HG03066 (cell line): ENCODE measurements around the gene KIF7.

ENCODE experiments used
- ATAC-seq: cut with Tn5 transposase; IDR thresholded peaks from one replicate; pipeline ENCODE4 v1.9.1; 2021; ENCODE audit warnings: low read depth; ENCODE audit not compliant: unreplicated experiment

KIF7 gene

GRCh38 chr15:89649013-89649625 is 6.1 kb downstream of the KIF7 start:
- no peak for ATAC-seq

GRCh38 chr15:89648106-89649012 is 6.9 kb downstream of the KIF7 start:
- no peak for ATAC-seq

DNA sequence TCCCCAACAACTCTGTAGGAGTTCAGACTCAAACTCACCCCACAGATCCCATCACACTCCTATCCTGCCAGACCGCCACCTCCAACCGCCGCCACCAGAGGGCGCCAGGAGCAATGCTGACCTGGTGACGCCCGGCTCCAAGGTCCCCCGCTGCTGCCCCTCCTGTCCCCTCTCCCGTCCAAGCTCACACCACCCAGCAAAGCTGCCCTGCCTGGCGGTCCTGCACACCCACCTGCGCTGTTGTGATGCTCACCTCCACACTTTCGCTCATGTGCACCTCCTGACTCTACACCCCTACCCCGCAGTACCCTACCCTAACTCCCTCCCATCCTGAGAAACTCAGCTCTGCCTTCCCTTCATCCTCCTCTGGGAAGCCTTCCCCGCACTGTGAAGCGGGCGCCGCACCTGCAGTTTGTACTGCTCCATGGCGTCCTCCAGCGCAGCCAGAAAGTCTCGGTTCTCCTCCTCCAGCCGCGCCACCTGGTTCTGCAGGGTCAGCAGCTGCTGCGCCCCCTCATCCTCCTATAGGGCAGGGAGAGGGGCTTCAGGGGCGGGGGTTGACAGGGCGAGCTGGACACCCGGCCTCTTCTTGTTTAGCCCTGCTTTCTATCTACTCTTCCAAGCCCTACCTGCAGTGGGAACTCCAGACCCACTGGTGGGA is 7.9 kb downstream of the KIF7 start:
- ATAC-seq = no peak

DNA sequence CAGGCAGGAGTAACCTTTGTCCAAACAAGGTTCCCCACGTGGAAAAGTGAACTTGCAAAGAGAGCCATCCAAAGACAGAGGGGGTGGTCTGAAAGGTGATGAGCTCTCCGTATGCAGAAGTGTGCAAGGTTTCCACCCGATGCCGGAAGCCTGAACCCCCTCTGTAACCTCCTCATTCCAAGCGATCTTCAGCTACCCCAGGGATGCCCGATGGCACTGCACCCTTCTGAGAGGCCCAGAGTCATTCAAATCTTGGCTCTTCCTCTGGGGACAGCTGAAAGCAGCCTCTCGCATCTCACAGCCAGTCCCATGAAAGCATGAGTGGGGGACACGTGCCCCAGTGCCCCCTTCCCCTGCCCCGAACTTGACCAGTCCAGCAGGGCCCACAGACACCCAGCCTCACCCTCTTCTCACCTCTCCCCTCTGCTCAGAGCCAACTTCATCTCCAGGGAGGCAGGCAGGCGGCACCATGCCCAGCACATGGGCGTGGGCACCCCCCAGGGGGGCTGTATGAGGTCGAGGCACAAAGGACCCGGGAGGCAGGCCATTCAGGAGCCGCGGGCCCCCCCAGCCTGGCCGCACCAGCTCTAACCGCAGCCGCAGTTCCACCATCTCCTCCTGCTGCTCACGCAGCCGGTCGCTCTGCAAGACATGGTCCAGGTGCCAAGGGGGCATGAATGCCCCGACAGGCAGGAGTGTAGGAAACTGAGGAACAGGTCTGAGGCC is 8.7 kb downstream of the KIF7 start:
- ATAC-seq = no peak

DNA sequence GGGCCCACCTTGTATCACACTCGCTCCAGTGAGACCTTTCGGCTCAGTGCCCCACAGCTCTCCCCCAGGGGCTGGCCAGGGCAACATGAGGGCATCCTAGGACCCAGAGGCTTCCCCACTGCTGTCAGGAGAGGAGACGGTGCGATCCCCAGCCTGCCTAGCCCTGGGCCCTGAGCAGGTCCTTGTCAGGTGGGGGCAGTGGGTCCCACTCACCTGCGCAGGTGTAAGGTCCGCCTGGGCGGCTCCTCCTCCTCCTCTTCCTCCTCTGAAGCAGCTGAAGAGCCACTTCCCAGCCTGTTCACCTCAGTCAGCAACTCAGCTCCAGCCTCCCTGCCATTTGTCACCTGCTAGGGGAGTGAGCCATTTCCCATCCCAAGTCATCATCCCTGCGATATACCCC is 9.6 kb downstream of the KIF7 start:
- no peak for ATAC-seq

DNA sequence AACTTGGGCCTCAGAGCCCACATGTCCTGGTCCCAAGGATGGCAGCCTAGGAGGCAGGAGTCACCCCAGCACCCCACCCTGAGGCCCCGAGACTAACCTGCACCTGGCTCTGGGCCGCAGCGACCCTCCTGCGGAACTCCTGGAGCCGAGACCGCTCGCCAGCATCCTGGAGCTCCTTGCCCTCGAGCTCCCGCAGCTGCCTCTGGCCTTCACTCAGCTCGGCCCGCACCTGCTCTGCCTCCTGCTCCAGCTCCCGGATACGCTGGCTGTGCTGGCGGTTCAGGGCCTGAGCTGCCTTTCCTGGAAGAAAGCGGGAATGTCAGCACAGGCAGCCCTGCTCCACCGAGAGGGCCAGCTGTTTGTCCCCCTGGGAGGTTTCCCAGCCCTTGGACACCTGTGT is 13.2 kb downstream of the KIF7 start:
- ATAC-seq = no peak

- ATAC-seq = no peak
Observed at GRCh38 chr15:89641053-89641452, 14.2 kb downstream of the KIF7 start.

- ATAC-seq = no peak
Observed at GRCh38 chr15:89640245-89640644, 15.0 kb downstream of the KIF7 start.

DNA sequence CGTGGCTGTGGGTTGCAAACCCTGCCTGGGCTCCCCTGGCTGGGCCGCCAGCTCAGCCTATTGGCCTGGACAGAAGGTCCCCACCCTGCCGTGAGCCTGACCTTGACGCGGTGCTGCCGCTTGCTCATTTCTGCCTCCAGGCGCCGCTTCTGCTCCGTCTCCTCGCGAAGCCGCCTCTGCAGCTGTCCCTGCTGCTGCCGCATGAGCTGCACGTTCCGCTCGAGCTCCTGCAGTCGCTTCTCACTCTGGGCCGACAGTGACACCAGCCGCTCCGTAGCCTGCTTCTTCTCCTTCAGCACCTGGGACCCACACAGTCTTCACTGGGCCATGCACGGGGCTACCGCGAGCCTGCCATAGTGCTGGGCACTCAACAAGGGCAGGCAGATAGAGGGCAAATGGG is 21.7 kb downstream of the KIF7 start:
- ATAC-seq = no peak

DNA sequence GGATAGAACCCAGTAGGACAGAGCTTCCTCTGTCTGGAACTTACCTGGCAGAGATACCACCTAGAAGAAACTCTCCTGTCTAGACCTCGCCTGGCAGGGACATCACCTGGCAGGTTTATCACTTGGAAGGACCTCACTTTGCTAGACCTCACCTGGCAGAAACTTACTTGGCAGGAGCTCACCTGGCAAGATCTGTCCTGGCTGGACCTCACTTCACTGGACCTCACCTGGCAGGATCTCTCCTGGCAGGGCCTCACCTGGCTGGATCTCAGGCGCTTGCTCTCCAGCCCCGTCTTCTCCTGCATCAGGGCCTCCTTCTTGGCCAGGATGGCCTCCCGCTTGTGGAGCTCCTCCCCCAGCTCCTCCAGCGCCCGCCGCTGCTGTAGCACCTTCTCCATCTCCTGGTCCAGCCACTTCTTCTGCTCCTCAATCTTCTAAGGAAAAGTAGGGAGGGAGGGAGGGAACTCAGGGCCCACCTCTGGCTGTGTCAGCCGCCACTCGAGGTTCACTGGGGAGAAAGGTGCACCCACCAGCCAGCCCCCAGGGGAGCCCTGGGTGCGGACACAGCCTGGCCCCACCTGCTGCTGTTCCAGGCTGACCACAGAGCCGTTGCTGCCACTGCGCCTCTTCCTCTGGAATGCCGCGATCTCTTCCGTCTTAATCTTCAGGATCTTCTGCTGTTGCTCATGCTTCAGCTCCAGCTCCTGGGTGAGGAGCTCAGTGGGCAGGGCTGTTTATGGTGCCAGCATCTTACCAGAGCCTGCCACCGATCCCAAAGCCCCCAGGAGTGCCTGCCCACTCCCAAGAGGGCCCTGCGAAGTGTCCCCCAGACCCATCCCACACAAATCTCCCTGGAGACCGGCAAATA is 22.5 kb downstream of the KIF7 start:
- ATAC-seq = no peak

DNA sequence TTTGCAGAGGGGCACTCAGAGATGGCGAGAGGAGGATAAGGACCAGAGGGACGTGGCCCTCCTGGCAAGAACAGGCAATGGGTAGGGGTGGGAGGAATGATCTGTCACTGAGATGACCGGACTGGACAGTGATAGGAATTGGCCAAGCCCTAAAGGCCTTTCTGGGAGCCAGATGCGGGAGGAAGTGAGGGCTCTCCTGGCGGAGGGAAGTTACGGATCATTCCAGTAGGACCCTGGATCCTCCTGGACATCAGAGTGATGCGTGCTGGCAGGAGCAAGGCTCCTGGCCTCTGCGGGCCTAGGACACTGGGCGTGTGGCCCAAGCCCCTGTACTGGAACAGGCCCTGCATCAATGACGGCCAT is 23.4 kb downstream of the KIF7 start:
- no peak for ATAC-seq

DNA sequence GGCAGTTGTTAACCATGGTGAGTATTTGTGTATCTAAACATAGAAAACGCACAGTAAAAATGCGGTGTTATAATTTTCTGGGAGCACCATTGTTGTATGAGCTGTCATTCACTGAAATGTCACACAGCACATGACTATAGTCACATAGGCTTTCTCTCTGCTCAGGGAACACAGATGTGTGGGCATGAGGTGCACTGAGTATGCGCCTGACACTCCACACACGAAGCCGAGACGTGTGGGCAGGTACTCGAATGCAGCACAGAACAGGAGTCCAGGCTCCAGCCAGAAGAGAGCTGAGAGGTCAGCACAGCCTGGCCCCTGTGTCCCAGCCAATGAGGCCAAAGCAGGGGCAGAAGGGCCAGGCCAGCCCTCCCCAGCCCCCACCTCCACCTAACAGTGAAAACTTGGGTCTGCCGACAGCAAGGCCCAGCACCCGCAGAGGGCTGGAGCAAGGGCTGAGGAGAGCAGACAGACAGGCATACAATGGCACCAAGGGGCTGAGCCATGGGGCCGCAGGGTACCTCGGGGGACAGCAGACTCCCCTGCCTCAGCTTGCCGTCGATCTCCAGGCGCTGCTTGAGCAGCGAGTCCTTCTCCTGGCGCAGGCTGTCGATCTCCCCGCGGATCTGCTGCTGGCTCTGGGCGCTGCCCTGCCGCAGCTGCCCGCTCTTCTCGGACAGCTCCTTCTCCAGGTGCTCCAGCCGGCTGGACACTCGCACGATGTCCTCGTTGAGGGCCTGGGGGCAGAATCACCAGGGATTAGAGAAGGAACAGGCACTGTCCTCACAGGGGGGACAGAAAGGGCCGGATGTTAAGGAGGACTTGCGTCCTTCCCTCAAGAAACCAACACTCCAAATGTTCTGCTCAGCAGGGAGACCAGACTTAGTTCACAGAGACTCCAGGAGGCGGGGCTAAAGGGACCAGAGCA is 24.0 kb downstream of the KIF7 start:
- ATAC-seq = no peak

DNA sequence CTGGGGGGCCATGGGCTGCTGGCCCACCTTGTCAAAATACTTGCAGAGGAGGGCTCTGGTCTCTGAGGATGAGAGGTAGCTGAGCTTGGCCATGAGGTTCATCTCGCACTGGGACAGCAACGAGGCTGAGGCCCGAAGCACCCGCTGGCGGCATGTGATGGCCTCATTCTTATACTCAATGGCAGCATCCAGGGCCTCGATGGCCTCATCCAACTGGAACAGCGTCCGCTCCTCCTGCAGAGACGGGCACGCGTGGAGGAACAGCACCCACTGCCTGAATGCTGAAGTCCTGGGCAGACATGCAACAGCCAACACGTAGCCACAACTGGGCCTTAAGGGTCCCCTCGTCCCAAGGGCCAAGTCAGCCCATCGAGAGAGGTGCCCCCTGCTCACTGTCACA is 25.0 kb downstream of the KIF7 start:
- ATAC-seq = no peak

- ATAC-seq = no peak
Observed at GRCh38 chr15:89629829-89630228, 25.4 kb downstream of the KIF7 start.

DNA sequence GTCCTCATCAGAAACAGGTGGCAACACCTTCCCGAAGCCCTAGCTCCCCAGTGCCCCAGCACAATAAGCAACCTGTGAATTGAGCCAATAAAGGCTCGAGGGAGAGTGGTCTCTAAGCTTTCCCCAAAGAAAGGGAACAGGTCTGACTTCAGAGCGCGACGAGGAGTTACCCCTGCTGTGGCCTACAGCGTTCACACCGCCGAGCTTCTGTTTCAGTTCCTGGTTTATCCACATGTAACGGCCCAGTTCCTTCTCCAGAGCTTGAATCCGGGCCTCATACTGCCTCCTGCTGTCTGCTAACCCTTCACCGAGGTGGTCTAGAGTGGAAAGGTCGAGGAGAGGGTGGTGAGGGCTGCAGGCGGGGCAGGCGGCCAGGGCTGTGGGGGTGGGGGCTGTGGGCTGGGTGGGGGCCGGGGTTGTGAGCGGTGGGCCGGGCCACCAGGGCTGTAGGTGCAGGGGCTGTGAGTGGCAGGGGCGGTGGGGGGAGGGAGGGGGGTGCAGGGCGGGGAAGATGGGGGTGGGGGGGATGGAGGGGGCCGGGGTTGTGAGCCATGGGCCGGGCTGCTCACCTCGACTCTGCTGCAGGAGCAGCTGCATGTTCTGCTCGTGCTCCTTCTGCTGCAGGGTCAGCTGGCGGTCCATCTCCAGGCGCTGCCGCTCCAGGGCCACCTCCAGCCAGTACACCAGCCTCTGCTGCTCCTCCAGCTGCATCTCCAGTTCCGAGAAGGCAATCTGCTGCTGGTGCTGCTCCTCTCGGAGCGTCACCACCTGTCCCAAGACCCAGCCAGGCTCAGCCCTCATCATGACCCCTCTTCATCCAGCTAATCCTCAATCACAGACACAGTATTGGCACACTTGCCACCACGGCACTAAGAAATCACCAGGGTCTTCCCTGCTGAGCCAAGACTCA is 26.2 kb downstream of the KIF7 start:
- ATAC-seq = no peak

DNA sequence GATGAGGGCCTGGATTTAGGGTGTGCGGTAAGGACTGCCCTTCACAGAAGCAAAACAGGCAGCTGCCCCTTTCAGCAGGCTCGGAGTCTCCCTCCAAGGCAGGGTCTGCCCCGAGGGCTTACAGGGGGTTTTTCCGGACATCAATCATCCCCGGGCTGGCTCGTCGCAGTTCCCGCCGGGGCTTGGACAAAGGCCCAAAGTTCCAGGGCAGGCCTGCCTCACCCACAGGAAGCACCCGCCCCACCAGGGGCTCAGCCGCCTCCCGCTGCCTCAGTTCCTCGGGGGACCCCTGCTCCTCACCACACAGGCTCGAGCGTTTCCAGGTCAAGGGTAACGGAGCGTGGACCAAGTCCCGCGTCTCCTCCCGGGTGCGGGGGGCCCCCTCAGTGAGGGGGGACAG is 27.0 kb downstream of the KIF7 start:
- ATAC-seq = no peak

- no peak for ATAC-seq
Observed at GRCh38 chr15:89627256-89627970, 27.9 kb downstream of the KIF7 start.
